Measurements from ENCODE around the gene PIGZ.

- TF ChIP-seq EZH2phosphoT487 (IDR thresholded peaks at IDR 0.05; ENCODE audit: insufficient read depth, low read depth) (no peak), EZH2 (IDR thresholded peaks at IDR 0.05; ENCODE audit: insufficient read depth, poor library complexity, severe bottlenecking) (no peak)
Observed at GRCh38 chr3:196949285-196949619, 19.4 kb downstream of the PIGZ start.

Measured in GM23248 (cell line).